ENCODE data around the gene CPVL.

DNA sequence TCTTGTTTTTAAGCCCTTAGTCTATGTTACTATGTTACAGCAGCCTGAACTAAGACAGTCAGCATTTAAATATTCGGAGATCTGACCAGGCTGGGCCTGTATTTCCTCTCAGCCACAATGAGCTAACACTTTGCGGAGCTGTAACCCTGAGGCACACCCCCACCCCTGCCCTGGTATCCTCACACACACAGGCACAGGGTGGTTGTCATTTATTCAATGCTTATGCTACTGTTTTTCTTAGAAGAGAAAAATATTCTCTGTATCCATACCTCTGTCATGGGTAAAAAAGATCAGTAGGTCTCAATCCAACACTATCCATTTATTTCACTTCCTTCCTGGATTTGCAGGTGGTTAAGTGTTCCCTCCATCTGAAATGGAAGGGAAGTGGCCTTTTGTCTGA lies 107.9 kb downstream of the CPVL start:
- no peak for TF ChIP-seq POLR2A (IDR thresholded peaks at IDR 0.05; ENCODE audit: low read length)
- no peak for TF ChIP-seq GATA1 (IDR thresholded peaks at IDR 0.05; ENCODE audit: low read depth, low read length)

All from erythroblast (primary cell).